Measurements from ENCODE around the gene SMAGP. TPM values are rescaled to one million over a fixed set of nuclear protein-coding genes. Genes with fewer than 3 reads are reported as not detected.
"Not testable (repeated sequence)": the region's sequence is repeated elsewhere in the genome, so short reads cannot be mapped to it uniquely, and the experiment has no call there.

SMAGP gene, protein sequence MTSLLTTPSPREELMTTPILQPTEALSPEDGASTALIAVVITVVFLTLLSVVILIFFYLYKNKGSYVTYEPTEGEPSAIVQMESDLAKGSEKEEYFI
- total RNA-seq: 10 to 100 TPM in 1 of 4 donors, 1 to 10 TPM in 3; 2.0 to 10.2 (median 4.4) TPM

DNA sequence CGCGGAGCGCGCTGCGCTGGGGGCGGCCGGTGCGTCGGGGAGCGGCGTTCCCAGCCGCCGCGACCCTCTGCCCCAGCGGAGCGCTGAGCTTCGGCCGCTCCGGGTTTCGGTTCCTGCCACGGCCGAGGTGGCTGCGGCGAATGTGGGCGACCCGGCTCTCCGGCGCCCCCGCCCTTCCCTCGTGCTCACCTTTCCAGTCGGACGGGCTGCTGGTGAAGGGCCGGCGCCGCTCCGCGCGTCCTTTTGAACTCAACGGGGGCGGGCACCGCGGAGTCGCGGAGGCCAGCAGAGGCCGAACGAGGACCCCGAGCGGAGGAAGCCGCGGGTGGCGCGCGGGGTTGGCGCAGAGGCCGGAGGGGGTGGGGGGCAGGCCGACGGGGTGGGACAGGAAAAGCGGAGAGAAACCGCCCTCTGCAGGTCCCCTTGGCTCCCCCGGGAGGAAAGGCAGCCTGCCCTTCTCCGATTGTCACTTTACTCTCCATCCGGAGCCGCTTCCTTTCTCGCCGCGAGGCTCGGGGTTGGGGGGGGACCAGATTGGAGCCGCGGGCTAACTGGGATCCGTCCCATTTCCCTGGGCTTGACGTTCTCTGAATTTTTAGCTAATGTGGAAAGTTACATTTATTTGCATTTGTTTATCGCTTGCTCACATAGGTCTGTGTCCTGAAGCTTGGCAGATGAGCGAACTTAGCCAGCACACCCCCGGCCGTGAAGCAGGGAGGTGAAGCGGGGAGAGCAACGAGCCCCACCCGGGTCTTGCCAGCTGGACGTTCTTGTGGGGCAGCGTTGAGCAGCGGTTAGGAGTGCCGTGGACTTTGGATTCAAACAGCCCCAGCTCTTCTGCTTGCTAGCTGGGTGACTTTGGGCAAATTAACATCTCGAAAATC lies at the start of gene SMAGP:
SMAGP (minus strand) TSS at position 349 of the 884 bp plus-strand sequence. CDS start 1,137 bp downstream, outside the sequence.
- peaks cover 0 to 9% of the 10 kb centered on the region in 2 donors for H3K27me3 ChIP-seq
- DNase-seq (ENCODE audit: low spot score in 2 of 2): peak in 1 of 2 donors; percentile 5
- TF ChIP-seq EP300 (IDR thresholded peaks at IDR 0.05): no peak
- peaks cover 0 to 13% (median 0%) of the 10 kb centered on the region in 4 donors for H3K4me1 ChIP-seq
- H3K36me3 ChIP-seq: no peaks in the 10 kb centered on the region
- WGBS, 2 donors: 1% methylated on average over 30 to 49 of the region's 83 CpGs
- H3K4me3 ChIP-seq: peak within 1 kb of the TSS; percentile 65 to 91 (median 80)
- no peaks in the 10 kb centered on the region for H3K9me3 ChIP-seq
- peak within 1 kb of the TSS in 2 of 4 donors; percentile 75 to 77 for H3K27ac ChIP-seq

DNA sequence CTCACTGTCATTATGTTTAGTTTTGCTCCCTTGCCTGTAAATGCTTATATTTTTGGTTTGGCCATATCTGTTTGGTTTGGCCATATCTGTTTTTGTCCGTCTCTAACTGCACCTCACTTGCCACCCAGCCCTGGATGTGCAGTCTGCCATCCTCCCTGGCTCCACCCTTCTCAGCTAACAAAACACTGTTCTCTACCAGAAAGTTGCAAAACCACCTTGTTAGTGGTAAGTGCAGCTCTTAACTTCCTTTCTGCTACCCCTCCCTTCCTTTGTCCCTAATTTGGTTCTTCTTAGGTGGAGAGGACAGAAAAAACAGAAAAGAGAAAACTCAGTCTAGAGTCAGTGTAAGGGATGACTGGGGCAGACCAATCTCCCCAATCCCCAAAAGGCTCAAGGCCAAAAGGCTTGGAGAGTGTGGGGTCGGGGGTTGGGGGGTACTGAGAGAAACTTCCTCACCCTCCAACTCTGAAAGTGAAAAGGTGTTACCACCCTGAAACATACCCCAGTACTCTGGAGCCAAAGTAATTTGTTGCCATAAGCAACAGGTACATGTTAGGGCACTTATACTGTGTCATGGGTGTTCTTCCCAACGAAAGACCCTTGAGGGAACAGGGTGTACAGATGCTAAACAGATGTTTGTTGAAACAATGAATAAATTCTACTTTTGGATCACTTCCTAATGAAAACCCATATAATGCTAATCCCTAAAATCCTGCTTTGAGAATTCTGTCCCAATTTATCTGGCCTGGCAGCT lies 48.8 kb upstream of the SMAGP start:
- WGBS, 2 donors: 61 to 62% methylated on average over 3 of the region's 3 CpGs
- TF ChIP-seq, protein P1, sequence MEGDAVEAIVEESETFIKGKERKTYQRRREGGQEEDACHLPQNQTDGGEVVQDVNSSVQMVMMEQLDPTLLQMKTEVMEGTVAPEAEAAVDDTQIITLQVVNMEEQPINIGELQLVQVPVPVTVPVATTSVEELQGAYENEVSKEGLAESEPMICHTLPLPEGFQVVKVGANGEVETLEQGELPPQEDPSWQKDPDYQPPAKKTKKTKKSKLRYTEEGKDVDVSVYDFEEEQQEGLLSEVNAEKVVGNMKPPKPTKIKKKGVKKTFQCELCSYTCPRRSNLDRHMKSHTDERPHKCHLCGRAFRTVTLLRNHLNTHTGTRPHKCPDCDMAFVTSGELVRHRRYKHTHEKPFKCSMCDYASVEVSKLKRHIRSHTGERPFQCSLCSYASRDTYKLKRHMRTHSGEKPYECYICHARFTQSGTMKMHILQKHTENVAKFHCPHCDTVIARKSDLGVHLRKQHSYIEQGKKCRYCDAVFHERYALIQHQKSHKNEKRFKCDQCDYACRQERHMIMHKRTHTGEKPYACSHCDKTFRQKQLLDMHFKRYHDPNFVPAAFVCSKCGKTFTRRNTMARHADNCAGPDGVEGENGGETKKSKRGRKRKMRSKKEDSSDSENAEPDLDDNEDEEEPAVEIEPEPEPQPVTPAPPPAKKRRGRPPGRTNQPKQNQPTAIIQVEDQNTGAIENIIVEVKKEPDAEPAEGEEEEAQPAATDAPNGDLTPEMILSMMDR (IDR thresholded peaks at IDR 0.05): no peak
- no peak for TF ChIP-seq EP300 (IDR thresholded peaks at IDR 0.05)
- DNase-seq (ENCODE audit: low spot score in 2 of 2): no peak
- no peaks in the 10 kb centered on the region for H3K27me3 ChIP-seq
- peaks cover 0 to 23% (median 7%) of the 10 kb centered on the region in 4 donors for H3K4me1 ChIP-seq
- no peak overlapping the region for H3K4me3 ChIP-seq
- H3K27ac ChIP-seq: peak overlapping the region in 2 of 4 donors; percentile 13 to 22
- no peaks in the 10 kb centered on the region for H3K9me3 ChIP-seq
- H3K36me3 ChIP-seq: no peaks in the 10 kb centered on the region

DNA sequence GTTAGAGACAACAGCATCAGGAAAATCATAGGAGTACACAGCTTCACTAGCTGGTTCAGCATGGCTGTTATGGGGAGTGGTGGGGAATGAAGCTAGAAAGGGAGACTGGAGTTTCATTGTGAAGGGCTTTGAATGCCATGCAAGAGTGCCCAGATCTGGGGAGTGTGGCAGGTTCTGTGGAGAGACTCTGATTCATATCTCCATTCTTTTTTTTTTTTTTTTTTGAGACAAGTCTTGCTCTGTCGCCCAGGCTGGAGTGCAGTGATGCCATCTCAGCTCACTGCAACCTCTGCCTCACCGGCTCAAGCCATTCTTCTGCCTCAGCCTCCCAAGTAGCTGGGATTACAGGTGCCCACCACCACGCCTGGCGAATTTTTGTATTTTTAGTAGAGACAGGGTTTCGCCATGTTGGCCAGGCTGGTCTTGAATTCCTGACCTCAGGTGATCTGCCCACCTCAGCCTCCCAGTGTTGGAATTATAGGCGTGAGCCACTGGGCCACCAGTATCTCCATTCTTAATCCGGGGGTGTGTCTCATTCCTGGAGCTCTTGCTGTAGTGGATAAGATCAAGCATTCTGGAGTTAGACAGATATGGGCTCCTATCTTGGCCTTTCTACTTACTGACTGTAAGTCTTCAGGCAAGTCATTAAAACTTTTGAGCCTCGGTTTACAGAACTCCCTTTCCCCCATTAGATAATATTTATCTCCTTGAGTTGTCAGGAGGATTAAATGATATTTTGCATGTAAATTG lies 48.0 kb upstream of the SMAGP start:
- not testable (repeated sequence) for H3K27me3 ChIP-seq; H3K27ac ChIP-seq; DNase-seq (ENCODE audit: low spot score in 2 of 2); H3K9me3 ChIP-seq; H3K36me3 ChIP-seq; H3K4me3 ChIP-seq
- WGBS, 2 donors: 94 to 96% methylated on average over 8 of the region's 8 CpGs
- H3K4me1 ChIP-seq: peaks cover 0 to 23% (median 7%) of the 10 kb centered on the region in 4 donors

DNA sequence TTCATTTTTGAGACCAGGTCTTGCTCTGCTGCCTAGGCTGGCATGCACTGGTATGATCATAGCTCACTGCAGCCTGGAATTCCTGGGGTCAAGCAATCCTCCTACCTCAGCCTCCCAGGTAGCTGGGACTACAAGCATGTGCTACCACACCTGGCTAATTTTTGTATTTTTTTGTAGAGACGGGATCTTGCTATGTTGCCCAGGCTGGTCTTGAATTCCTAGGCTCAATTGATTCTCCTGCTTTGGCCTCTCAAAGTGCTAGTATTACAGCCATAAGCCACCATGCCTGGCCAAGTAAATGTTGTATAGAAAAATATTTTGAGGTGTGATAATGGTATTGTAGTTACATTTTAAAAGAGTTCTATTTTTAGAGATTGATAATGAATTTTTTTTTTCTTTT lies 41.2 kb upstream of the SMAGP start:
- TF ChIP-seq, protein P1 (IDR thresholded peaks at IDR 0.05): no peak
- TF ChIP-seq EP300 (IDR thresholded peaks at IDR 0.05) (no peak), POLR2A (IDR thresholded peaks at IDR 0.05) (no peak)
- DNase-seq (ENCODE audit: low spot score in 2 of 2): no peak
- Histone ChIP-seq H3K4me3 (no peak overlapping the region), H3K4me1 (no peaks in the 10 kb centered on the region), H3K27me3 (no peaks in the 10 kb centered on the region), H3K27ac (no peak overlapping the region), H3K9me3 (no peaks in the 10 kb centered on the region), H3K36me3 (no peaks in the 10 kb centered on the region)
- 100% methylated on average over 1 of the region's 1 CpG for whole genome bisulfite sequencing, 2 donors

DNA sequence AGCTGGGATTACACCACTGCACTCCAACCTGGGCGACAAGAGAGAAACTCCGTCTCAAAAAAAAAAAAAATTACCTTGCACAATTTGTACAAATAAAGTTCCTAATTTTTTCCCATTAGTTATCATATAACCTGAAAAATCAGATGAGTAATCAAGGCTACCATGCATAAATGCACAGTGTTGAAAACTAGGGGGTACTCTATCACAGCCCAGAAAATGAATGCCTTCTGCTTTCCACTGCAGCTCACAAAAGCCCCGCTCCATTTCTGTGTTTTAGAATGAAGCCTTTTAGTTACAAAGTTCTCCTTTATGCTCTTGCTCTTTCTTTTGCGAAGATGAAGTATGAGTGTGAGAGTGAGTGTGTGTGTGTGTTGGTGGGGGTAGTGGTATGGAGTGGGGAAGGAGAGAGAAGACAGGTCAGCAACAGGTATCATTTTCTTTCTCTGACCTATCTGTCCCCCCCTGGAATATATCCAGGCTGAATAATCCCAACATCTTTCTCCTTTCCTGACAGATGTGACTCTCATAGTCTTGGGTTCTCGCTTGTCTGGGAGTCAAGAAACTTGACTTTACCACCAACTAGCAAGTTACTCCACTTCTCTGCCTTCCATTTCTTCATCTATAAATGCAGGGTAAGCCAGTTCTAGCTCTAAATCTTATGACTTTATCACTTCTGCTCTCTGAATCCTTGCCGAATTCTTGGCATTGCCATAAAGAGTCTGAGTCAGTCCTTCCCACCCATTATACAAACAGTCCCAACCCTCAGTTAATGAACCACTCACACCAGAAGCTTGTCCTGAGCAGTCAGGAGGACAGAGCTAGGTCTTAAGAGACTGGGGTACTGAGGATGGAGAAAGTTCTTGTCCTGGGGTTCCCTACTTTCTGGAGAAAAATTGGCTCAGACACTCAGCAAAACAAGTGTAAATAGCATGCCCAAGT lies 37.7 kb upstream of the SMAGP start:
- WGBS, 2 donors: 66 to 70% methylated on average over 6 of the region's 6 CpGs

More for the DNA sequence above, 37.7 kb upstream of the SMAGP start:
- no peak for DNase-seq (ENCODE audit: low spot score in 2 of 2)
- Histone ChIP-seq H3K4me3 (no peak overlapping the region), H3K9me3 (no peaks in the 10 kb centered on the region), H3K27me3 (no peaks in the 10 kb centered on the region), H3K27ac (no peak overlapping the region), H3K36me3 (no peaks in the 10 kb centered on the region), H3K4me1 (no peaks in the 10 kb centered on the region)
- TF ChIP-seq, protein P1 (IDR thresholded peaks at IDR 0.05): no peak
- no peak for TF ChIP-seq POLR2A (IDR thresholded peaks at IDR 0.05)
- no peak for TF ChIP-seq EP300 (IDR thresholded peaks at IDR 0.05)

Data from tibial nerve (tissue), 4 donors.